DND-41 (cell line): ENCODE measurements around the gene CD55.

ENCODE experiments used
- ATAC-seq: fragments of 200-7000 bp; cut with Tn5 transposase; 3 replicates; pipeline ENCODE4 v1.9.1; 2021; ENCODE audit warnings: low read depth; ENCODE audit not compliant: insufficient read depth
- DNase-seq: peaks from one replicate; pipeline ENCODE4 v3.0.0-alpha.2; 2020
- H2AFZ ChIP-seq: 2 replicates; pipeline ENCODE4 v1.6.0; 2012; ENCODE audit warnings: low read depth, low read length
- H3K27ac ChIP-seq: 2 replicates; pipeline ENCODE4 v1.5.1; 2012; ENCODE audit warnings: low read length, inconsistent platforms
- H3K27me3 ChIP-seq: fragments of 200-600 bp; sonication (generic); 2 replicates; pipeline ENCODE4 v1.6.0; 2012; ENCODE audit warnings: low read length, mild to moderate bottlenecking, inconsistent platforms; ENCODE audit not compliant: insufficient read depth, poor library complexity
- H3K36me3 ChIP-seq: 2 replicates; pipeline ENCODE4 v1.5.1; 2012; ENCODE audit warnings: low read length, inconsistent platforms; ENCODE audit not compliant: insufficient read depth
- H3K4me1 ChIP-seq: 2 replicates; pipeline ENCODE4 v1.5.1; 2012; ENCODE audit warnings: mild to moderate bottlenecking, low read length; ENCODE audit not compliant: insufficient read depth
- H3K4me2 ChIP-seq: 2 replicates; pipeline ENCODE4 v1.6.0; 2012; ENCODE audit warnings: mild to moderate bottlenecking, moderate library complexity, low read length, inconsistent platforms; ENCODE audit not compliant: insufficient read depth
- H3K4me3 ChIP-seq, 2 experiments: fragments of 200-600 bp in 1 of 2; shearing (Covaris generic) in 1 of 2; 2 replicates each; pipeline ENCODE4 v1.5.1; 2012 to 2016; ENCODE audit warnings: inconsistent platforms in 2 of 2, low read length in 2 of 2, mild to moderate bottlenecking in 2 of 2, low read depth in 1 of 2, moderate library complexity in 1 of 2
- H3K79me2 ChIP-seq: 2 replicates; pipeline ENCODE4 v1.6.0; 2012; ENCODE audit warnings: low read length, inconsistent platforms; ENCODE audit not compliant: insufficient read depth
- H3K9ac ChIP-seq: 2 replicates; pipeline ENCODE4 v1.6.0; 2012; ENCODE audit warnings: low read depth, mild to moderate bottlenecking, inconsistent platforms, low read length, moderate library complexity
- H3K9me3 ChIP-seq: 2 replicates; pipeline ENCODE4 v1.5.1; 2012; ENCODE audit warnings: low read length, moderate library complexity, mild to moderate bottlenecking, inconsistent platforms; ENCODE audit not compliant: insufficient read depth, severe bottlenecking
- H4K20me1 ChIP-seq: 2 replicates; pipeline ENCODE4 v1.6.0; 2012; ENCODE audit warnings: low read length; ENCODE audit not compliant: insufficient read depth
- EZH2 ChIP-seq: IDR thresholded peaks from 3 replicates; pipeline ENCODE4 v1.6.1; 2012; ENCODE audit warnings: borderline replicate concordance, low read depth, mild to moderate bottlenecking, moderate library complexity, low read length, inconsistent platforms; ENCODE audit not compliant: severe bottlenecking
- TF ChIP-seq, protein P1 (sequence below): IDR thresholded peaks from 2 replicates; pipeline ENCODE4 v1.5.1; 2012; ENCODE audit warnings: borderline replicate concordance, low read length, moderate library complexity, mild to moderate bottlenecking; ENCODE audit not compliant: poor library complexity, severe bottlenecking; ENCODE audit errors: extremely low read depth

CD55 gene

DNA sequence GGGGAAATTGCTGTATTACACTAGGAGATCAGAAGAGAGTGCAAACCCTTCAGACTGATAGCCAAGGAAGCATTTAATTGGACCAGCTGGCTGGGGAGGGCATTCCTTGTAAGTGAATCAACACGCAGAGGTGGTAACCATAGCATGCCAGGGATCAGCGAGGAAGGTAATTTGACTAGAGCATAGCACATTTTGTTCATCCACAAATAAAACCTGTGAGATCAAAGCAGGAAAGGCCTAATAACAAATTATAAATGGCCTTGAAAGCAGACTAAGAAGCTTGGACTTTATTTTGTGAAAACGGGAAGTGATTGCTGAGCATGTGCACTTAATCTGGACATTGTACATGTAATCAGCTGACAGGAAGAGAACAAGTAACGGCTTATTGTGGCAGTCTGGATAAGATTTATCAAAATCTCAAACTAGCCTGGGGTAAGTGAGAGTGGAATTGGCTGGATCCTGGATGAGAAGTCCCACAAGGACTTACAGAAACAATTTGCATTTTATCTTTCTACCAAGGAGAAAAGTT lies 11.7 kb upstream of the CD55 start:
- Histone ChIP-seq H3K4me1 (peaks cover 6% of the 10 kb centered on the region; the same call in 1 of the 2 replicates), H4K20me1 (no peaks in the 10 kb centered on the region), H3K9ac (no peak overlapping the region), H3K27ac (no peak overlapping the region), H3K36me3 (no peaks in the 10 kb centered on the region), H3K27me3 (peaks cover 4% of the 10 kb centered on the region), H3K79me2 (no peaks in the 10 kb centered on the region), H2AFZ (peak overlapping the region; percentile 41; the same call in 1 of the 2 replicates), H3K4me2 (no peak overlapping the region), H3K4me3 (no peak overlapping the region), H3K9me3 (no peaks in the 10 kb centered on the region)
- ATAC-seq (no peak), DNase-seq (no peak)
- TF ChIP-seq, protein P1, sequence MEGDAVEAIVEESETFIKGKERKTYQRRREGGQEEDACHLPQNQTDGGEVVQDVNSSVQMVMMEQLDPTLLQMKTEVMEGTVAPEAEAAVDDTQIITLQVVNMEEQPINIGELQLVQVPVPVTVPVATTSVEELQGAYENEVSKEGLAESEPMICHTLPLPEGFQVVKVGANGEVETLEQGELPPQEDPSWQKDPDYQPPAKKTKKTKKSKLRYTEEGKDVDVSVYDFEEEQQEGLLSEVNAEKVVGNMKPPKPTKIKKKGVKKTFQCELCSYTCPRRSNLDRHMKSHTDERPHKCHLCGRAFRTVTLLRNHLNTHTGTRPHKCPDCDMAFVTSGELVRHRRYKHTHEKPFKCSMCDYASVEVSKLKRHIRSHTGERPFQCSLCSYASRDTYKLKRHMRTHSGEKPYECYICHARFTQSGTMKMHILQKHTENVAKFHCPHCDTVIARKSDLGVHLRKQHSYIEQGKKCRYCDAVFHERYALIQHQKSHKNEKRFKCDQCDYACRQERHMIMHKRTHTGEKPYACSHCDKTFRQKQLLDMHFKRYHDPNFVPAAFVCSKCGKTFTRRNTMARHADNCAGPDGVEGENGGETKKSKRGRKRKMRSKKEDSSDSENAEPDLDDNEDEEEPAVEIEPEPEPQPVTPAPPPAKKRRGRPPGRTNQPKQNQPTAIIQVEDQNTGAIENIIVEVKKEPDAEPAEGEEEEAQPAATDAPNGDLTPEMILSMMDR: no peak
- TF ChIP-seq EZH2: no peak

DNA sequence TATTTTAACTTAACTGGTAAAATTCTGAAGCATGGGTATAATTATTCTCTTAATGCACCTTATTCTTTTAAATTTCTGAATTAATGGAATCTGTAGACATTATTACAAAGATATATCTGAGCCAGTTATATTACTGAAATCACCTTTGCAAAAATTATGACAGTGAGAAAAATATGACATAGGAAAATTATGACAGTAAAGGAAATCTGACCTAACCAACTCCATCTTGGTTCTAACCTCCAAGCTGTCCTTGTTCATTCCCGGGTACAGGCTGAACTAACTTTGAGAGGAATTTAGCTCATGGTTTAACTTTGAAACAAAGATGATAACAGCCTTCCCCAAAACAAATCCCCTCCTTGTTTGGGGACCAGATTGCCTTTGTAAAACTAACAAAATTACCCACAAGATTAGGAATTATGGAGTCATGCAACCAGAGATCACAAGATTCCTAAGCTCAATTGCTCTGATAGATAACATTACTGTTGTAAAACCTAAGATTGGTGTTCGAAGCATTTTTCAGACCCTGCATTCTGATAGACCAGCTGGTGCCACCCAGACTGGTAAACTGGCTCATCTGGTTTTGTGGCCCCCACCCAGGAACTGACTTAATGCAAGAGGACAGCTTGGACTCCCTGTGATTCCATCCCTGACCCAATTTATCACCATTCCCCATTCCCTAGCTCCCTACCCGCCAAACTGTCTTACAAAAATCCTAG lies 9.4 kb upstream of the CD55 start:
- H3K27ac ChIP-seq: no peak overlapping the region
- ATAC-seq (no peak), DNase-seq (no peak)
- H3K4me2 ChIP-seq: no peak overlapping the region
- no peaks in the 10 kb centered on the region for H3K79me2 ChIP-seq
- no peak overlapping the region for H2AFZ ChIP-seq
- no peaks in the 10 kb centered on the region for H3K36me3 ChIP-seq
- no peaks in the 10 kb centered on the region for H4K20me1 ChIP-seq
- no peaks in the 10 kb centered on the region for H3K9me3 ChIP-seq
- no peak overlapping the region for H3K4me3 ChIP-seq
- no peak for TF ChIP-seq EZH2
- TF ChIP-seq, protein P1: no peak
- H3K27me3 ChIP-seq: peaks cover 5% of the 10 kb centered on the region
- no peak overlapping the region for H3K9ac ChIP-seq
- peaks cover 6% of the 10 kb centered on the region; the same call in 1 of the 2 replicates for H3K4me1 ChIP-seq

DNA sequence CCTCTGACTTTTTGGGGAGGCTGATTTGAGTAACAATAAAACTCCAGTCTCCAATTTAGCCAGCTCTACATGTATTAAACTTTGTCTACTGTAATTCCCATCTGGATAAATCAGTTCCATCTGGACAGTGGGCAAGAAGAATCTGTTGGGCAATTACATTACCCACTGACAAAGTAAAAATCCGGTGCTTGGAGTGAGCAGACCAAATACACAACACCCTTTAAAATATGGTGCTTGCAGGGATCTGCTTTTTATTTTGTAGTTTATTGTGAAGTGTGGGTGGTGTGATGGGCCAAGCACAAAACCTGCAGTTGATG lies 8.9 kb upstream of the CD55 start:
- no peak overlapping the region for H2AFZ ChIP-seq
- ATAC-seq (no peak), DNase-seq (no peak)
- peaks cover 5% of the 10 kb centered on the region for H3K27me3 ChIP-seq
- H3K4me1 ChIP-seq: peaks cover 6% of the 10 kb centered on the region; the same call in 1 of the 2 replicates
- TF ChIP-seq EZH2: no peak
- TF ChIP-seq, protein P1: no peak
- no peak overlapping the region for H3K4me2 ChIP-seq
- H3K36me3 ChIP-seq: no peaks in the 10 kb centered on the region
- no peak overlapping the region for H3K9ac ChIP-seq
- no peaks in the 10 kb centered on the region for H4K20me1 ChIP-seq
- no peaks in the 10 kb centered on the region for H3K79me2 ChIP-seq
- H3K27ac ChIP-seq: no peak overlapping the region
- H3K9me3 ChIP-seq: no peaks in the 10 kb centered on the region
- no peak overlapping the region for H3K4me3 ChIP-seq
